Liver (tissue), 3 donors: ENCODE data around the gene HS3ST1.

Source experiments
- CTCF ChIP-seq: fragments of 150-350 bp; IDR thresholded peaks from 2 replicates; pipeline ENCODE4 v1.5.1; 2017; ENCODE audit warnings: improper control_type of control experiment, low read depth, low read length; ENCODE audit not compliant: missing input control
- MAX ChIP-seq: IDR thresholded peaks from 2 replicates; pipeline ENCODE4 v1.6.1; 2016; ENCODE audit warnings: antibody characterized with exemption
- RAD21 ChIP-seq, 2 donors: IDR thresholded peaks; 2 replicates each; pipeline ENCODE4 v1.6.1; 2016; ENCODE audit warnings: antibody characterized with exemption in 2 of 2, mild to moderate bottlenecking in 2 of 2
- donor health status: healthy.
- donor health status: healthy.

- TF ChIP-seq RAD21 (IDR thresholded peaks at IDR 0.05) (no peak), MAX (no peak), CTCF (no peak)
These were observed 23.0 kb upstream of the HS3ST1 start for GRCh38 chr4:11451716-11452115.
